Measurements from ENCODE around the gene NNMT.

NNMT gene

DNA sequence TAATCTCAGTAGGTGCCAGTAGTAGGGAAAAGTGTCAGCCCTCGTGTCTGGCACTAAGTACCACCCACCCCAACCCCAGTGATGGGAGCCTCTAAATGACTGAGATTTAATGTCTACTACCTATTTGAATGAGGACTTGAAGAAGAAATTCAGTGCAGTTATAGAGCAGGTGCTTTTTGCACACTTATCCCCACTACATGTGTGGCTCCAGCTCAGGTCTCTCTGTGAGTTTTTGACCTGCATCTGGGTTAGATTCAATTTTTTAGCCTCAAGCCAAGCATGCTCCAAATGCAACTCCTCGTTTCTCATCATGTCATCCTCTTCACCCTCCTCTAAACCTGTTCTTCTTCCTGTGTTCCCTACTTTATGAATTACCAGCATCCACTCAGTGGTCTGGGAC, 24.9 kb upstream of the NNMT start:
- no peak for DNase-seq (ENCODE audit: low read depth)
- H3K4me3 ChIP-seq (ENCODE audit: control insufficient read depth, low read depth, low read length) = no peak overlapping the region
- TF ChIP-seq CTCF (conservative IDR thresholded peaks at IDR 0.05; ENCODE audit: control insufficient read depth, insufficient read depth, low read depth, low read length) = no peak

- no peak for DNase-seq (ENCODE audit: low read depth)
- H3K4me3 ChIP-seq (ENCODE audit: control insufficient read depth, low read depth, low read length) = no peak overlapping the region
- TF ChIP-seq CTCF (conservative IDR thresholded peaks at IDR 0.05; ENCODE audit: control insufficient read depth, insufficient read depth, low read depth, low read length) = no peak
Measured at GRCh38 chr11:114272311-114272710, 23.9 kb upstream of the NNMT start.

GRCh38 chr11:114273071-114273470, 23.1 kb upstream of the NNMT start:
- no peak for DNase-seq (ENCODE audit: low read depth)
- H3K4me3 ChIP-seq (ENCODE audit: control insufficient read depth, low read depth, low read length) = no peak overlapping the region
- no peak for TF ChIP-seq CTCF (conservative IDR thresholded peaks at IDR 0.05; ENCODE audit: control insufficient read depth, insufficient read depth, low read depth, low read length)

DNA sequence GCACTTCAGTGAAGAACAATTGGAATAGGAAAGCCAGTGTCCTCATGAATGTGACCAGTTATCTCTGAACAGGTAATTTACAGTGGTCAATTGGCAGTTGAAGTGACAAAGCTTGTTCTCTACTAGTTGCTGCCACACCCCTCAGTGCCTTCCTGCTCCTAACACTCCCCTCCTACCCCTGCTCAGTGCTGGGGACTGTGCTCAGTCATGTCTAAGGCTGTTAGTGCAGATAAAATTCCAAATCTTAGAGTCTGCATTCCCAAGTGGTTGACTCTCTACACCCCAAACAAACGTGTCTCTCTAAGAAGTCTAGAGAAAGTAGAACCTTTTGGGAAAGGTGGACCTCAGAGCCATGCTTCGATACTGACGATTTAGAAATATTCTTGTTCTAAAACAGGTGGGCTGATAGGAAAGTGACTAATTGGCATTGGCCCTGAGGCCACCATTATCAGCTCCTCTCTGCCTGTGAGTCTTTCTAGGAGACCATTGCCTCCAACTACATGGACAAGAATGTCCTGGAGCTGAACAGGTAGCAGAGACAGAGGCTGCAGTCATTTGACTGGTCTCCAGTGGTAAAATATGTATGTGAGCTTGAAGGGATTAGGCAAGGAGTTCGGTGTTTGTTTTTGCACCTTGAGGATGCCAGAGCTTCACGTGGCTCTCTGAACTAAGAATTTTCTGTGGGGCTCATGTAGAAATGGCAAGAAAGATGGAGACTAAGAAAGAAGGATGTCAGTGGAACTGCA, 22.1 kb upstream of the NNMT start:
- DNase-seq (ENCODE audit: low read depth) = no peak
- TF ChIP-seq CTCF (conservative IDR thresholded peaks at IDR 0.05; ENCODE audit: control insufficient read depth, insufficient read depth, low read depth, low read length) = no peak
- no peak overlapping the region for H3K4me3 ChIP-seq (ENCODE audit: control insufficient read depth, low read depth, low read length)

DNA sequence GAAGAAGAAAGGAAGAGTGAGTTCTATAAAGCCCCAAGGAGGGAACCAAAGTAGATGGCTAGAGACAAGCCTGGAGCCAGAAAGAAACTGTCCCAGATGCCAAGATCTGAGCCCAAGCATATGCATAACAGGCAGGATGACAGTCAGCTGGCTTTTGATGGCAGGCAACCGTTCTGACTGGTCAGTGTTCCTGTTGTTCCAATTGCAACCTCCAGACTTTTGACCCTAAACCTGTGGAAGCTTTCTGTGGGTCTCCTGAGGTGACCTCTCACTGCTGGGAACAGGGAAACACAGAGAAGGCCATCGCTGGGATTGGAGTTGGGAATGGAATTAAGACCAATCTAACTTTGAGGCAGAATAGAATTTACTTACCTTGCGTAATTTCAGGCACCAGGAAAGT, 21.6 kb upstream of the NNMT start:
- H3K4me3 ChIP-seq (ENCODE audit: control insufficient read depth, low read depth, low read length) = no peak overlapping the region
- DNase-seq (ENCODE audit: low read depth) = no peak
- no peak for TF ChIP-seq CTCF (conservative IDR thresholded peaks at IDR 0.05; ENCODE audit: control insufficient read depth, insufficient read depth, low read depth, low read length)

- H3K4me3 ChIP-seq (ENCODE audit: control insufficient read depth, low read depth, low read length) = no peak overlapping the region
- DNase-seq (ENCODE audit: low read depth) = no peak
- no peak for TF ChIP-seq CTCF (conservative IDR thresholded peaks at IDR 0.05; ENCODE audit: control insufficient read depth, insufficient read depth, low read depth, low read length)
Measured at GRCh38 chr11:114275280-114275679, 20.9 kb upstream of the NNMT start.

DNA sequence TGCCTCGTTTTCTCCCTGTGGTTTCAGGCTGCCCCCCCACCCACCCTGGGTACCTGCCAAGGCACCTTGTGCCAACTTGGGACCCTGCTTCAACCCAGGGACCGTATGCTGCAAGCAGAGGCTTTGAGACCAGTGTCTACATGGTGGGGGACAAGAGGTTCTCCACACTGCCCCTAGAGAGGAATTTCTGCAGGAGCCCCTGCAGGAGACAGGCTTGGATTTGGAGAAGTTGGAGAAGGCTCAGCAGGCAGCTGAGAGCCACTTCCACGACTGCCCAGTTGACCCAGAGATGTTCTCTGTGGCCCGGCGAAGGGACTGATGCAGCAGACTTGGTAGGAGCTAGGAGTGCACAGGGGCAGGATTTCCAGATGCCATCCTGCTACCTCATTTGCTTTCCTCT, 20.1 kb upstream of the NNMT start:
- DNase-seq (ENCODE audit: low read depth) = no peak
- H3K4me3 ChIP-seq (ENCODE audit: control insufficient read depth, low read depth, low read length) = no peak overlapping the region
- TF ChIP-seq CTCF (conservative IDR thresholded peaks at IDR 0.05; ENCODE audit: control insufficient read depth, insufficient read depth, low read depth, low read length) = no peak

Measured in fibroblast of mammary gland (primary cell).